GM18873 (cell line): Measurements from ENCODE around the gene KRTAP4-11.
"Not testable (repeated sequence)": the region's sequence is repeated elsewhere in the genome, so short reads cannot be mapped to it uniquely, and the experiment has no call there.

Experiments
- ATAC-seq: cut with Tn5 transposase; IDR thresholded peaks from one replicate; pipeline ENCODE4 v1.9.1; 2021; ENCODE audit warnings: mild to moderate bottlenecking, moderate library complexity, moderate number of reproducible peaks; ENCODE audit not compliant: unreplicated experiment, low FRiP score

The KRTAP4-11 gene

DNA sequence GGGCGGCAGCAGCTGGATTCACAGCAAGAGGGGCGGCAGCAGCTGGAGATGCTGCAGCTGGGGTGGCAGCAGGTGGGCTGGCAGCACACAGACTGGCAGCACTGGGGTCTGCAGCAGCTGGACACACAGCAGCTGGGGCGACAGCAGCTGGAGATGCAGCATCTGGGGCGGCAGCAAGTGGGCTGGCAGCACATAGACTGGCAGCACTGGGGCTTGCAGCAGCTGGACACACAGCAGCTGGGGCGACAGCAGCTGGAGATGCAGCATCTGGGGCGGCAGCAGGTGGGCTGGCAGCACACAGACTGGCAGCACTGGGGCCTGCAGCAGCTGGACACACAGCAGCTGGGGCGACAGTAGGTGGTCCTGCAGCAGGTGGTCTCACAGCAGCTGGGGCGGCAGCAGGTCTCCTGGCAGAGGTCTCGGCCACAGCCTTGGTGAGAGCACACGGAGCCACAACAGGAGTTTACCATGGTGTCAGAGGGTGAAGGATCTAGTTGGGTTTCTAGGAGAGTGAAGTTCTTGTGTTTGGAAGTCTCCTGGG is at the start of gene KRTAP4-11:
TSS of gene KRTAP4-11 (minus strand) at position 528 of the 541 bp plus-strand sequence. CDS start at position 470, 58 bp downstream.
- not testable (repeated sequence) for ATAC-seq

DNA sequence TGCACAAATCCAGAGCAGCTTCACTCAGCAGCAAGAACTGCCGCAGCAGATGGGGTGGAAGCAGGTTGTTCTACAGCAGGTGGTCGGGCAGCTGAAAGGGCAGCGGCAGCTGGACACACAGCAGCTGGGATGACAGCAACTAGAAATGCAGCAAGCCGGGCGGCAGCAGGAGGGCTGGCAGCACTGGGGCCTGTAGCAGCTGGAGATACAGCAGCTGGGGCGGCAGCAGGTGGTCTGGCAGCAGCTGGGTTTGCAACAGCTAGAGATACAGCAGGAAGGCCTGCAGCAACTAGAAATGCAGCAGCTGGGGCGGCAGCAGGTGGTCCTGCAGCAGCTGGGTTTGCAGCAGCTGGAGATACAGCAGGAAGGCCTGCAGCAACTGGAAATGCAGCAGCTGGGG is 49.4 kb upstream of the KRTAP4-11 start:
- ATAC-seq: no peak

DNA sequence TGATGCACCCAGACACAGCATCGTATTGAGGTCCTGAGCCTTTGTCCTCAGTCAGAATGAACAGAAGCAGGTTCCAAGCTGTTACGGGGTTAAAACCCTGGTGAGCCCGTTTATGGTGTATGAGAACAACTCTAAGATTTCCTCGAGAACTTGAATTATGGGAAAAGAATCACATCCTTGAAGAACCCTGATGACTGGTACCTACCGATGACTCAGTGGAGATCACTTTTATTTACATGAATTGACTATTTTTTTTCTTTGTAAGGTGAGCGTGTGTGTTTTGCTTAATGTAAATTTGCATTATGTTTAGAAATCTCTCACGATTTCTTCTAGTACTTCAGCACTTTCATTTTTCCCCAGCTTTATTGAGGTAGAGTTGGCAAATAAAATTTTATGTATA is 45.7 kb upstream of the KRTAP4-11 start:
- ATAC-seq: no peak

DNA sequence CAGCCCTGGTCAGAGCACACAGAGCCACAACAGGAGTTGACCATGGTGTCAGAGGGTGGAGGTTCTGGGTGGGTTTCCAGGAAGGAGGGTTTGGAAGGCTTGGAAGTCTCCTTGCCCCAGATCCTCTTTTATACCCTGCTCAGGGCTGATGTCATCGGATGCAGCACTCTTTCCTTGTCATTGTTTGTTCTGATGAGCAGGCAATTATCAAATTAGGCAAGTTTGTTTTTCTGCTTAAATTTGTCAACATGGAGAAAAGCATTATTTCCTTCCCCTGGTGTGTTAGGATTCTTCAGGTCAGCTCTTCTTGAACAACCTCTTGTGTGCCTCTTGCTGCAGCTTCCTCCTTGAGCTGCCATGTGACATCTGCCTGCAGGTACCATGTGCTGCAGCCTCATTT is 42.5 kb upstream of the KRTAP4-11 start, which contains the start of gene KRTAP4-4:
TSS of gene KRTAP4-4 (minus strand) at position 101 of the 400 bp plus-strand sequence. CDS start at position 44, 57 bp downstream.
- ATAC-seq: no peak

DNA sequence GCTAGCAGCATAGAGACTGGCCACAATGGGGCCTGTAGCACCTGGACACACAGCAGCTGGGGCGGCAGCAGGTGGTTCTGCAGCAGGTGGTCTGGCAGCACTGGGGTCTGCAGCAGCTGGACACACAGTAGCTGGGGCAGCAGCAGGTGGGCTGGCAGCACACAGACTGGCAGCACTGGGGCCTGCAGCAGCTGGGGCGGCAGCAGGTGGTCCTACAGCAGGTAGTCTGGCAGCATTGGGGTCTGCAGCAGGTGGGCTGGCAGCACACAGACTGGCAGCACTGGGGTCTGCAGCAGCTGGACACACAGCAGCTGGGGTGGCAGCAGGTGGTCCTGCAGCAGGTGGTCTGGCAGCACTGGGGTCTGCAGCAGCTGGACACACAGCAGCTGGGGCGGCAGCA is 42.0 kb upstream of the KRTAP4-11 start:
- not testable (repeated sequence) for ATAC-seq

DNA sequence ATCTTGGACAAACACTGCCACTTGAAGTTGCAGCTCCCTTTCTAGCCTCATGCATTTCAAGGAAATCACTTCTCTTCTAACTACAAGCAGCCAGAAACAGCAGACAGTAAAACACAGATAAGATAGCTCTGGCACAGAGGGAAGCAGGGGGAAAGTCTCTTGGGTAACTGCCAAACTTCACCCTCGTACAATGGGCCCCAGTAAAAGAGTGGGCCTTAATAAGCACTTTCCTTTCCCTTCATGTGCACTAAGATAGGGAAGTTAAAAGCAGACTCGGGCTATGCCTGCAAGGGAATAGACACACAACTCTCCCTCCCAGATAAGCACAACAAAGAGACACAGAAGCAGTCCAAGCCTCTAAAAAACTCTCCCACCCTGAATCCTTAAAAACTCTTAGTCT is 35.7 kb upstream of the KRTAP4-11 start:
- ATAC-seq: no peak

DNA sequence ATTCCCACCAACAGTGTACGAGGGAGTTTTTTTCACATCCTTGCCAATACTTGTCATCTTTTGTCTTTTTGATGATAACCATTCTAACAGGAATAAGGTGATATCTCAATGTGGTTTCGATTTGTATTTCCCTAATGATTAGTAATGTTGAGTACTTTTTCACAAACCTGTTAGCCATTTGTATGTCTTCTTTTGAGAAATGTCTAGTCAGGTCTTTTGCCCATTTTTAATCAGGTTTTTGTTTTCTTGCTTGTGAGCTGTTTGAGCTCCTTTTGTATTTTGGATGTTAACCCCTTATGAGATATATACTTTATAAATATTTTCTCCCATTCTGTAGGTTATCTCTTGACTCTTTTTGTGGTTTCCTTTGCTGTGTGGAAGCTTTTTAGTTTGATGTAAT is 33.4 kb upstream of the KRTAP4-11 start:
- ATAC-seq: no peak

DNA sequence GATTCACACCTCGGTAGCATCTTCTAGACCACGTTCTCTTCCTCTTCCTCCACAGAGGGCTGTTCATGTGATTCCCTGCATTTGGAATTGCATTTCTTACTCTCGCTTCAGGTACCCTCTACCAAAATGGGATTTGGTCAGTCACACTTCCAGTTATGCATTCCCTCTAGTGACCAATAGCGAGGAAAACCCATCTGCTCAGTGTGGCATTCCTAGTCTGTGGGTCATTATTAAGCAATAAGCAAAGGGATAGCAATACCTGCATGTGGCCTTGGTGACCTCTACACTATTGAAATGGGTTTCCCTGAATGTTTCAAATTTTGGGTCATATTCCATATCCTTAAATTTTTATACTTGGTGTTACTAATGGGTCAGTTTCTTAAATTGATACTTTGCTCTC is 31.9 kb upstream of the KRTAP4-11 start:
- no peak for ATAC-seq

DNA sequence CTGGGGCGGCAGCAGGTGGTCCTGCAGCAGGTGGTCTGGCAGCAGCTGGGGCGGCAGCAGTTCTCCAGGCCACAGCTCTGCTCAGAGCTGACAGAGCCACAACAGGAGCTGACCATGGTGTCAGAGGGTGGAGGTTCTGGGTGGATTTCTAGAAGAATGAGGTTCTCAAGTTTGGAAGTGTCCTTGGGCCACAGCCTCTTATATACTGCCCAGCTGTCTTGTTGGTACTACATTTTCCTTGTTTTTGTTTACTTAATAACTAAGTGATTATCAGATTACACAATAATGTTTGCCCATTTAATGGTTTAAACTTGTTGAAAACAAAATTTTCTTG is 31.4 kb upstream of the KRTAP4-11 start, which contains the start of gene KRTAP4-5:
TSS of gene KRTAP4-5 (minus strand) at position 174 of the 334 bp plus-strand sequence. CDS start at position 116, 58 bp downstream.
- no peak for ATAC-seq

DNA sequence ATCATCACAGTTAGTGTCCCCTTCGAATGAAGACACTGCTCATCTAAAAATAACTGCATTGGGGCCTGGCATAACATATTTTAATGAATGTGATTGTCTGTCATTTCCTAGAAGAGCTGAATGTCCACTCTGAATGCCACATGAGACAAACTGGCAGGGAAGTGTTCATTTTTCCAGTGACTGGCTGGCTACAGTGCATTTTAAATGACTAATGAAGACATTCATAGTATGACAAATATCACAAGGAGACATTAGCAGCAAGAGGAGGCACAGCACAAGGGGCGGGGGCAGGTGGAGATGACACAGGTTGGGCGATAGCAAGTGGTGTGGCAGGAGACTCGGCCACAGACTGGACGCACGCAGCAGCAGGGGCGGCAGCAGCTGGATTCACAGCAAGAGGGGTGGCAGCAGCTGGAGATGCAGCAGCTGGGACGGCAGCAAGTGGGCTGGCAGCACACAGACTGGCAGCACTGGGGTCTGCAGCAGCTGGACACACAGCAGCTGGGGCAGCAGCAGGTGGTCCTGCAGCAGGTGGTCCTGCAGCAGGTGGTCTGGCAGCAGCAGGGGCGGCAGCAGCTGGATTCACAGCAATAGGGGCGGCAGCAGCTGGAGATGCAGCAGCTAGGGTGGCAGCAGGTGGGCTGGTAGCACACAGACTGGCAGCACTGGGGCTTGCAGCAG is 30.9 kb upstream of the KRTAP4-11 start:
- ATAC-seq: not testable (repeated sequence)

DNA sequence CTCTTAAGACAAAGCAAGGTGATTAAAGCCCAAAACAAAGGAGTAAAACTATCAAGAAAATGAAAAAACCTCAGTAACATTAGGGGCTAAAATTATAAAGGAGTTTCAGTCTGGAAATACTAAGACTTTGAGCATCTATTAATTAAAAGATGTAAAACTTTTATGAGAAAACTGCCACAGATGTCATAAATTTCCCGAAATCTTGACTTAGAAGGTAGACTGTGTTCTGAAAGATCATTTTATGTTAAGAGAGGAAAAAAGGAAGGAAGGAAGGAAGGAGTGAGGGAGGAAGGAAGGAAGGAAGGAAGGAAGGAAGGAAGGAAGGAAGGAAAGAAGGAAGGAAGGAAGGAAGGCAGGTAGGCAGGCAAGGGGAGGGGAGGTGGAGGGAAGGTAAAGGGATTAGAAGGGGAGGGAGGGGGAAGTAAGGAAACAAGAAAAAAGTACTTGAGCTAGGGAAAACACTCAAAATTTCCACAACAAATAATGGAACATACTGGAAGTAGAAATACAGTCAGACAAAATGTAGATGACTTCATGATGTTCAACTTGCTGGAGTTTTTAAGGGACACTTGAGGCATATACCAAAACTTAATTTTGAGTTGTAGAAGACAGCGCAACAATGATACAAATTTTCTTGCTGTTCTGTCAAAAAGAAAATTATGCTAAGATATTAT is 29.5 kb upstream of the KRTAP4-11 start:
- ATAC-seq: no peak

DNA sequence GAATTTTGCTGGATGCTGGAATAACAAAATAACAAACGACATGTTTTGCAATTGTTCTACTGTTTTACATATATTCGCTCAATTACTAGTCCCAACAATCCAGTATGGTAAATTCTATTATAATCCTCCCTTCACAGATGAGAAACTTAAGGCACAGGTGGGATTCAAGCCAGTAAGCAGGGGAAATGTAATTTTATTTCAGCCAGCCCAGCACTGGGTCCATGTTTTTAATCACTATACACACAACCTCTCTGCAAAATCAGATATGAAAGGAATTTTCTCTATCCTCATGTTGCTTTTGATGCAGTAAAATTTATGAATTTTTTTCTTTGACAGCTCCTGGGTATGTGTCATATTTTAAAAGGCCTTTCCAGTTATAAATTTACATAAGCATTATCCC is 27.1 kb upstream of the KRTAP4-11 start:
- ATAC-seq: no peak

DNA sequence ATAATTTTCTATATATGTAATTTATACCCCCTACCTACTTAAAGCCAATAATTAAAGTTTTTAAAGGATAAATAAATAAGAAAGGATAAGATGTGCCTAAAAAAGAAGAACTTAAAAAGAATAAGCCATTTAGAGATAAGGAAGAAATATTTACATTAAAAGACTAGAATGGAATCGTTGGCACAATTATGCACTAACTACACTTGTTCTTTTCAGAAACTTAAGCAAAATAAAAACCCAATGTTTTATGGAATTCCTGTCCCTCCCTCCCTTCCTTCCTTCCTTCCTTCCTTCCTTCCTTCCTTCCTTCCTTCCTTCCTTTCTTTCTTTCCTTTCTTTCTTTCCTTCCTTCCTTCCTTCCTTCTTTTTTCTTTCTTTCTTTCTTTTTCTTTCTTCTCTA is 26.7 kb upstream of the KRTAP4-11 start:
- ATAC-seq: no peak

DNA sequence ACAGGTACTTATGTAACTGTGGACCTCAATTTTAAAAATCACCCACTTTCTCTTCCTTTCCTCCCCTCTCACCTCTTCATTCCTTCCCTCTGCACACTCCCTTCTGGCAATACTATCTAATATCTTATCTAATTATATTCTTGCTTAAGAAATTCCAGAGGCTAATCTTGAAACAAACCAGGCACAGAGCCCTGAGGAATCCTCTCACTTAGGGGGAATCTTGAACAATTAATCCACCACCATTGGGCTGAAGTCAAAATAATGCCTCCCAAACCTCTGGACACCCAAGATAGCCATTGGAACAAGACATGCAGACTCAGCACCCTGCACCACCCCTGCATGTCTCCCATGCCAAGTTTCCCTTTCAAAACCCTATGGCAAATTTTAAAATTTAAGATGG is 23.2 kb upstream of the KRTAP4-11 start:
- no peak for ATAC-seq

DNA sequence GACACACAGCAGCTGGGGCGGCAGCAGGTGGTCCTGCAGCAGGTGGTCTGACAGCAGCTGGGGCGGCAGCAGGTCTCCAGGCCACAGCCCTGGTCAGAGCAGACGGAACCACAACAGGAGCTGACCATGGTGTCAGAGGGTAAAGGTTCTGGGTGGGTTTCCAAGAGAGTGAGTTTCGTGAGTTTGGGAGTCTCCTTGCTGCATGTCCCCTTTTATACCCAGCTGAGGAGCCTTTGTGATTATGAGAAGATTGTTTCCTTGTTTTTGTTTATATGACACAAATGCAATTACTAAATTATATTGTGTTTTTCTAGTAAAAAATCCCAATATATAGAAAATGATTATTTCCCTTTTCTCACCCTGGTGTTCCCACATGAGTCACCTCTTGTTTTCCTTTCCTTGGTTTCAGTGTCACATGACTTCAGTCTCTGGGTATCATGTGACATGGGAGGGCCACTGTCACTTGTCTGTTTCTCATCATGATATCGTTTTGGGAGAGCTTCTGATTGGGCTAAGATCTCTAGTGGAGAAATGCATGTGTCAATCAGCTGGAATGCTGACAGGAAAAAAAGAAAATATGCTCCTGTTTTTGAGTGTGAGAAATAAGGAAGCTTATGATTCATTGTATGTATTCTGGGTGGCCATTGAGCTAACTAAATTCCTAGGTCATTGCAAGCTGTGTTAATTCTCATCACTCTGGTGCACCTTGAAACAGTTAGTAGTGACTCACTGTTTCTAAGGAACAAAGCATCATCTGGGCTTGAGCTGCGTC is 22.4 kb upstream of the KRTAP4-11 start, which contains the start of gene KRTAP4-6:
TSS of gene KRTAP4-6 (minus strand) at position 185 of the 772 bp plus-strand sequence. CDS start at position 128, 57 bp downstream.
- no peak for ATAC-seq

DNA sequence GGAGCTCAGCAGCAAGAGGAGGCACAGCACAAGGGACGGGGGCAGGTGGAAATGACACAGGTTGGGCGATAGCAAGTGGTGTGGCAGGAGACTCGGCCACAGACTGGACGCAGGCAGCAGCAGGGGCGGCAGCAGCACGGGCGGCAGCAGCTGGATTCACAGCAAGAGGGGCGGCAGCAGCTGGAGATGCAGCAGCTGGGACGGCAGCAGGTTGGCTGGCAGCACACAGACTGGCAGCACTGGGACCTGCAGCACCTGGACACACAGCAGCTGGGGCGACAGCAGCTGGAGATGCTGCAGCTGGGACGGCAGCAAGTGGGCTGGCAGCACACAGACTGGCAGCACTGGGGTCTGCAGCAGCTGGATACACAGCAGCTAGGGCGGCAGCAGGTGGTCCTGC is 21.7 kb upstream of the KRTAP4-11 start:
- ATAC-seq: not testable (repeated sequence)

DNA sequence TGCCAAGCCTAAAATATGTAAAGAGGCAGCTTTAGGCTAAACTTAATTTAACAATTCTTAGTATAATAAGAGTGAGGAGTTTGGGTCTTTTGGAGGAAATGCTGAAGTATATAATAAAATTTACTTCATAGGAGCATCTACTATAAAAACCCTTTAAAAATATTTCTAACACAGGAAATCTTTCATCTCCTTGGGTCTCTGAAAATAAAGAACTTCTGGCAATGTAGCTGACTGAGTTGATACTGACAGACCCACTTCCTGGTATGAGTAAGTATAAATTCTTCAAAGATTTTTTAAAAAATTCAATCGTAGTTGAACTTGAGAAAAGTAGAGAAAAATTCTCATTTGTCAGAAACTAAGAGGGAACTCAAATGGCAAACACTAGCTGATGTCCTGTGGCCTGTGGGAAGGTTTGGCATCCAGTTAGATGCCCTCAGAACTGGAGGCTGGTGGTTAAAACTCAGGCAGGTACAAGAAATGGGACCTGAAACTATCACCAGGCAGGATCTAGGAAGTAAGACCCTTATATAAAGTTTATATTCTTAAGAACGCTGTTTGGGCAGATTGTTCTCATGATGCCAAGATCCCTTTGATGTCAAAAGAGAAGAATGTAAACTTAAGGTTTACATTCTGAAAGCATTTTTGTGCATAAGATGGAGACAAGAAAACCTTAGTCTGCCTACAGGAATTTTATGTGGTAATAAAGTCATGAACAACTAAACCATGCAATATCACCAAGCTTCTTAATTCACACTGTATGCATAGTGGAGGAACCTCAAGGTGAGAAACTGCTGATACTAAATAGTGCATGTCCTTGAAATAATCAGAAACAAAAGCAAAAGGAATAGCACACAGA is 15.9 kb upstream of the KRTAP4-11 start:
- no peak for ATAC-seq

DNA sequence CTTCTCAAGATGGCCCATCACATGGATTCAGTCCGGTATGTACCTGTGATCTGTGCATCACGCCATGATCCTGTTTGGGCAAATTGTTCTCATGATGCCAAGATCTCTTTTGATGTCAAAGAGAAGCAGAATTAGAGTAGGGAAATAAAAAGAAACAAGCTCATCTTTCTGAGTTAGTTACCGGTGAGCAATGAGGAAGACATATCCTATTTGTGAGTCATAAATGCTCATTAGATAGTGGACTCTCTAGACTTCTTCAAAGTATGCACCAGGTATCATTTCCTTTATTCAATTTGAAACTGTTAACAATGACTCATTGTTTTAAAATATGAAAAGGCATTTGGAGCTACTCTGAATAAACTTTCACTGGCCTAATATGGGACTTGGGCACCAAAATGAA is 13.8 kb upstream of the KRTAP4-11 start:
- no peak for ATAC-seq

DNA sequence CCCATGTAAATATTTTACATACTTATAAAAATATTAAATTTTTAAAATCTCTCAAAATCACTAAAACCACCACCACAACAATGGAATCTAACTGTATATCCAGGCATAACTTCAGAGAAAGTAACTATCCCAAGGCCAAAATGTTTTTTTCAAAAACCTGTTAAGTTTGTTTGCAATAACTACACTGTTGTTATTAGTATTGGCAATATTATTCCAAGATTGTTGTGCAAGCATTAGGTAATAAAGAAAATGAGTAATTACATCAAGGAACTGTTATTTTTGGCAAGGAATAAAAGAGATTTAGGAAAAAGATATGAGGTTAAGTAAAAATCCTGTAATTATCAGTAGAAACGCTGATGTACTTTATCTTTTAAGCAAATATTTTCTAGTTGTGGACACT is 9.2 kb upstream of the KRTAP4-11 start:
- no peak for ATAC-seq

DNA sequence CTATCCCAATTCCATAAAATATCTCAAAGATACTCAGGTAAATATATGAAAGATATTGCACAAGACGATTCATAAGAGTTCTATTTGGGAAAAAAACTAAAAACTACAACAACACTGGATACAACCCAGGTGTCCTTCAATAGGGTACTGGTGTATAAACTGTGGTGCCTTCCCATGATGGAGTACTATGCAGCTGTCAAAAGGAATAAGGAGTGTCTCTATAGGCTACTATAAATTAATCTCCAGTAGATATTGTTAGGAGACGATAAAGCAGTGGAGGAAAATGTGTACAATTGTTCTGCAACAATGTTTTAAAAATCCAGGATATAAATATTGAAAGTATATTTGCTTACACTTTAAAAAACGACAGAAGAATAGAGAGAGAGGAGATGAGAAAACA is 8.2 kb upstream of the KRTAP4-11 start:
- no peak for ATAC-seq
